Endothelial cell (in vitro differentiated cells): ENCODE measurements around the gene CCDC191. TPM values are rescaled to one million over a fixed set of nuclear protein-coding genes. Genes with fewer than 3 reads are reported as not detected.

Experiments
- DNase-seq: peaks from one replicate; pipeline ENCODE4 v3.0.0; 2021; ENCODE audit warnings: low spot score
- H3K27ac Mint-ChIP-seq: one replicate; pipeline ENCODE4 v1.8.0; 2021; ENCODE audit warnings: mixed read lengths, inconsistent platforms; ENCODE audit not compliant: unreplicated experiment
- H3K27me3 Mint-ChIP-seq: one replicate; pipeline ENCODE4 v1.8.0; 2021; ENCODE audit warnings: mild to moderate bottlenecking, moderate library complexity, mixed read lengths, inconsistent platforms; ENCODE audit not compliant: unreplicated experiment
- H3K36me3 Mint-ChIP-seq: one replicate; pipeline ENCODE4 v1.8.0; 2021; ENCODE audit warnings: mild to moderate bottlenecking, low read depth, mixed read lengths, inconsistent platforms; ENCODE audit not compliant: unreplicated experiment
- H3K4me1 Mint-ChIP-seq: one replicate; pipeline ENCODE4 v1.8.0; 2021; ENCODE audit warnings: mild to moderate bottlenecking, mixed read lengths, inconsistent platforms; ENCODE audit not compliant: unreplicated experiment
- H3K4me3 Mint-ChIP-seq: one replicate; pipeline ENCODE4 v1.8.0; 2021; ENCODE audit warnings: mild to moderate bottlenecking, mixed read lengths, inconsistent platforms; ENCODE audit not compliant: unreplicated experiment
- H3K9me3 Mint-ChIP-seq: one replicate; pipeline ENCODE4 v1.8.0; 2021; ENCODE audit warnings: mixed read lengths, inconsistent platforms; ENCODE audit not compliant: unreplicated experiment
- total RNA-seq: library from RNA; stranded (reverse); fragmentation: NEBNext Ultra II Directional; extraction: Animal tissue kit (Norgen Biotek cat#: 25700); gene quantifications from one replicate; pipeline ENCODE4 v1.2.1, GENCODE V29; 2021; ENCODE audit not compliant: unreplicated experiment
- TF ChIP-seq, protein P1 (sequence below): fragments of 200-600 bp; sonication (generic); IDR thresholded peaks from one replicate; pipeline ENCODE4 v1.5.0; 2021; ENCODE audit warnings: antibody characterized with exemption; ENCODE audit not compliant: unreplicated experiment

Gene CCDC191
- total RNA-seq, 1 donor from 2014 or later = 4.0 TPM

DNA sequence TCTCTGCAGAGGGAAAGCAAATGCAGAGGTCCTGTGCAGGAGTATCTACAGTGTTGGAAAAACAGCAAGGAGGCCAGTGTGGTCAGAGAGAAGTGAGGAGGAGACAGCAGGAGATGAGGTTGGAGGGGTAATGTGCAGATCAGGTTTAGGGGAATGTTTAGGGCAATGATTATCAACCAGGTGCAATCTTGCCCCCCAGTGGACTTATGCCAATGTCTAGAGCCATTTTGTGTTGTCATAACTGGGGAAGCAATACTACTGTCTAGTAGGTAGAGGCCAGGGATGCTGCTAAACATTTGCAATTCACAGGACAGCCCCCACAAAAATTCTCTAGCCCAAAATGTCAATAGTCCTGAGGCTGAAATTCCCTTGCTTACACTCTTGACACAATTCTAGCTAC, 13.1 kb downstream of the CCDC191 start:
- Mint-ChIP-seq H3K9me3 (no peaks in the 10 kb centered on the region), H3K36me3 (no peaks in the 10 kb centered on the region), H3K4me1 (no peaks in the 10 kb centered on the region), H3K4me3 (no peak overlapping the region), H3K27ac (no peak overlapping the region), H3K27me3 (no peaks in the 10 kb centered on the region)
- TF ChIP-seq, protein P1, sequence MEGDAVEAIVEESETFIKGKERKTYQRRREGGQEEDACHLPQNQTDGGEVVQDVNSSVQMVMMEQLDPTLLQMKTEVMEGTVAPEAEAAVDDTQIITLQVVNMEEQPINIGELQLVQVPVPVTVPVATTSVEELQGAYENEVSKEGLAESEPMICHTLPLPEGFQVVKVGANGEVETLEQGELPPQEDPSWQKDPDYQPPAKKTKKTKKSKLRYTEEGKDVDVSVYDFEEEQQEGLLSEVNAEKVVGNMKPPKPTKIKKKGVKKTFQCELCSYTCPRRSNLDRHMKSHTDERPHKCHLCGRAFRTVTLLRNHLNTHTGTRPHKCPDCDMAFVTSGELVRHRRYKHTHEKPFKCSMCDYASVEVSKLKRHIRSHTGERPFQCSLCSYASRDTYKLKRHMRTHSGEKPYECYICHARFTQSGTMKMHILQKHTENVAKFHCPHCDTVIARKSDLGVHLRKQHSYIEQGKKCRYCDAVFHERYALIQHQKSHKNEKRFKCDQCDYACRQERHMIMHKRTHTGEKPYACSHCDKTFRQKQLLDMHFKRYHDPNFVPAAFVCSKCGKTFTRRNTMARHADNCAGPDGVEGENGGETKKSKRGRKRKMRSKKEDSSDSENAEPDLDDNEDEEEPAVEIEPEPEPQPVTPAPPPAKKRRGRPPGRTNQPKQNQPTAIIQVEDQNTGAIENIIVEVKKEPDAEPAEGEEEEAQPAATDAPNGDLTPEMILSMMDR = no peak
- DNase-seq = no peak

DNA sequence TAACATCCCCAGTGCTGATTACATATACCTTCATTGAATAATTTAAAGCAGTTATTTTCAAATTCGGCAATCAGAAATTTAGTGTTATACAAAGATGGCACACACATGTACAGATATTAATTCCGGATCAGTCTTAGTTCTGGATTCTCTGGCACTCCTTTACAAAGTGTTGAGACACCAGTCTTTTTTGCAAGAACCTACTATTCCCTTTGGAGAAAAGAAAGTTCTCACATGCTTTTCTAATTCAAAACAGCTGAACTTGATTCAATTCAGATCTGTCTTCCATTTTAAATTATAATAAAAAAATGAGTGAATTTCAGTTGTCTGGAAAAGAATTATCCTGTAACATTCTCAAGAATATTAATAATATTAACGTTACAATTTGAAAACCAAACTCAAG, 20.4 kb downstream of the CCDC191 start:
- no peak overlapping the region for H3K4me3 Mint-ChIP-seq
- H3K9me3 Mint-ChIP-seq = no peaks in the 10 kb centered on the region
- DNase-seq = no peak
- H3K36me3 Mint-ChIP-seq = no peaks in the 10 kb centered on the region
- TF ChIP-seq, protein P1 = no peak
- peaks cover 2% of the 10 kb centered on the region for H3K27me3 Mint-ChIP-seq
- no peak overlapping the region for H3K27ac Mint-ChIP-seq
- H3K4me1 Mint-ChIP-seq = peaks cover 8% of the 10 kb centered on the region

DNA sequence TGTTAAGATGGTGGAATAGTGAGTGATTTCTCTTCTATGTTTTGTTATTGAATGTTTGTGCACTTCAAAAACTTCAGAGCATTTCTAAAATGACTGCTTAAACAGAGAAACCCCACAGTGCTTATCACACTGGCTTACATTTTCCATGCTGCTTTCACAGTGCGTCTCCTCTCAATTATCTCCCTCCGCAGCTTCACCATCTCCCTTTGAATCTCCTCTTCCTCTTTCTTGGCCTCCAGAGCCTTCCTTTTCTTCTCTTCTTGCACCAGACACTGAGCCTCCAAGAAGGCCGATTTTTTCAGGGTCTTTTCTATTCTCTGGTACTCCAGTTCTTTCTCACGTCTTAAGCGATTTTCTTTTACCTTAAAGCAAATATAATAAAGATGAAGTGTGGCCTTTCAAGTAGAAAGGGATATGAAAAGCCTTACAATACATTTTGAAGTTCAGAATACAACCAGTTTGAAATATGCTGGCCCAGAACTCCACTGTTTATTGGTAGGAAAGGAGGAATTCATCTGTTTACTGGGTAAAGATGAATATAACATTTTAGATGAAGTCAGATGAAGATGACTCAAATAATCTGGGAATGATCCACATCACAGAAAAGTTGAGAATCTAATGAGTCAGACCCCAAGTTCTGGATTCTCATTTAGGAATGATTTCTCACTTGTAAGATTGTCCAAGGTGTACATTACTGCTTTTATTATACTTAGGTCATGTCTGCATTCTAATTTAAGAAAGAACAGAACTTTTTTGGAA, 21.4 kb downstream of the CCDC191 start:
- H3K27me3 Mint-ChIP-seq = peaks cover 2% of the 10 kb centered on the region
- TF ChIP-seq, protein P1 = no peak

DNA sequence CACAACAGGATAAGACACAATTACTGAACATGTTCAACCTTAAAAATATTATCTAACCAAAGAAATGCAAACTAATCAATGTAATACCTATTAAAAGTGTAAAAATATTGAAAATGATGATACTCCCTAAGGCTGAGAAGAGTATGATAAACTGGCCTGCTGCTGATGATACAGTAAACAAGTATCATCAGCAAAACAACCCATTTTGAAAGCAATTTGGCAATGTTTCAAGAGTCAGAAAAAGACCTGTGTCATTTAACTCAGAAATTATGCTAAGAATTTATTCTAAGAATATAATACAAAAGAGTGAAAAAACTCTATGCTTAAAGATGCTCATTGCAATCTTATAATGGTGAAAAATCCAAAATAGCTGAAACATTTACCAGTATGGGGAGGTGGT, 22.1 kb downstream of the CCDC191 start:
- Mint-ChIP-seq H3K36me3 (no peaks in the 10 kb centered on the region), H3K27ac (no peak overlapping the region), H3K9me3 (no peaks in the 10 kb centered on the region), H3K27me3 (peaks cover 2% of the 10 kb centered on the region), H3K4me3 (no peak overlapping the region), H3K4me1 (peaks cover 8% of the 10 kb centered on the region)
- no peak for DNase-seq
- TF ChIP-seq, protein P1 = no peak

More for the DNA sequence above, 21.4 kb downstream of the CCDC191 start:
- Mint-ChIP-seq H3K9me3 (no peaks in the 10 kb centered on the region), H3K27ac (no peak overlapping the region), H3K4me1 (peaks cover 8% of the 10 kb centered on the region), H3K4me3 (no peak overlapping the region), H3K36me3 (no peaks in the 10 kb centered on the region)
- DNase-seq = no peak

DNA sequence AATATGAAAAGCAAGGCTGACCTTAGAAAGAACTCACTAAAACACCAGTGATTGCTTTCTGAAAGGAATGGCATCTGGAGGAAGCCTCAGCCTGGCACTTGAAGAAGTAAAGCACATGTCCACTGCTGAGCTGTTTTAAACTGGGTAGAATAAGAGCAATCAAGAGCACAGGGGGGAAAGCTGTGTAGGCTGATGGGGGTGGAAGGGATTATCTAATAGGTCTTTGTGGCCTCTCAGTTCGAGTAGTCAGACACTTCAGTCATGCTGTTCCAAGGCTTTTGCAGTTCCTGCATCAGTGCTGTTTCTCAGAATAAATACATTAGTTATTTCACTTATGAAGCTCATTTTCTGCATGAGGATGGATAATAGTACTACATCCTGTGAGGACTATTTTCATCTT, 22.6 kb downstream of the CCDC191 start:
- peaks cover 8% of the 10 kb centered on the region for H3K4me1 Mint-ChIP-seq
- H3K4me3 Mint-ChIP-seq = no peak overlapping the region
- no peaks in the 10 kb centered on the region for H3K9me3 Mint-ChIP-seq
- TF ChIP-seq, protein P1 = no peak
- no peaks in the 10 kb centered on the region for H3K36me3 Mint-ChIP-seq
- DNase-seq = no peak
- no peak overlapping the region for H3K27ac Mint-ChIP-seq
- H3K27me3 Mint-ChIP-seq = peaks cover 2% of the 10 kb centered on the region
